GM12865 (cell line): Measurements from ENCODE around the gene NET1.

Experiments used
- DNase-seq: peaks from one replicate; pipeline ENCODE4 v3.0.0; 2010; ENCODE audit warnings: low read depth
- H3K4me3 ChIP-seq: 2 replicates; pipeline ENCODE4 v1.5.1; 2011; ENCODE audit warnings: mild to moderate bottlenecking, low read depth, low read length, control low read depth
- CTCF ChIP-seq: IDR thresholded peaks from 2 replicates; pipeline ENCODE4 v1.5.1; 2011; ENCODE audit warnings: low read length, control low read depth, low read depth, inconsistent platforms; ENCODE audit not compliant: insufficient read depth; ENCODE audit errors: missing control alignments

Gene NET1

GRCh38 chr10:5492322-5492855 is 80.0 kb downstream of the NET1 start:
- H3K4me3 ChIP-seq = no peak overlapping the region
- no peak for DNase-seq
- TF ChIP-seq CTCF = no peak

- no peak for TF ChIP-seq CTCF
- no peak for DNase-seq
- H3K4me3 ChIP-seq = no peak overlapping the region
Measured at GRCh38 chr10:5492929-5493576, 80.7 kb downstream of the NET1 start.

GRCh38 chr10:5493691-5494090 is 81.3 kb downstream of the NET1 start:
- no peak for TF ChIP-seq CTCF
- DNase-seq = no peak
- no peak overlapping the region for H3K4me3 ChIP-seq

- no peak for TF ChIP-seq CTCF
- DNase-seq = no peak
- H3K4me3 ChIP-seq = no peak overlapping the region
Measured at GRCh38 chr10:5494611-5495010, 82.3 kb downstream of the NET1 start.

GRCh38 chr10:5496261-5497250 is 84.2 kb downstream of the NET1 start:
- no peak for TF ChIP-seq CTCF
- DNase-seq = no peak

GRCh38 chr10:5497289-5497688 is 84.9 kb downstream of the NET1 start:
- TF ChIP-seq CTCF = no peak
- H3K4me3 ChIP-seq = no peak overlapping the region
- no peak for DNase-seq

More at GRCh38 chr10:5496261-5497250, 84.2 kb downstream of the NET1 start:
- H3K4me3 ChIP-seq = no peak overlapping the region
